ENCODE results near the gene C19orf73.

Gene C19orf73

GRCh38 chr19:49118565-49119410 is at the start of gene C19orf73:
TSS of gene C19orf73 (minus strand) at chr19:49119143. CDS start at chr19:49119022, 121 bp downstream.
- peak; percentile 95 for DNase-seq

GRCh38 chr19:49168421-49168820 is 49.5 kb upstream of the C19orf73 start:
- no peak for DNase-seq

- no peak for DNase-seq
Measured at GRCh38 chr19:49167857-49168409, 49.0 kb upstream of the C19orf73 start.

GRCh38 chr19:49165865-49166301 is 46.9 kb upstream of the C19orf73 start:
- no peak for DNase-seq

GRCh38 chr19:49165111-49165750 is 46.3 kb upstream of the C19orf73 start:
- DNase-seq, result no peak

- no peak for DNase-seq
Measured at GRCh38 chr19:49161987-49162386, 43.0 kb upstream of the C19orf73 start.

- no peak for DNase-seq
Measured at GRCh38 chr19:49160450-49161189, 41.7 kb upstream of the C19orf73 start.

GRCh38 chr19:49157445-49158224 is 38.7 kb upstream of the C19orf73 start, which contains the start of gene TRPM4:
TSS of gene TRPM4 (plus strand) at chr19:49157792. CDS start at chr19:49157867, 75 bp downstream.
- peak; percentile 52 for DNase-seq

GRCh38 chr19:49155820-49156346 is 36.9 kb upstream of the C19orf73 start:
- DNase-seq, result no peak

GRCh38 chr19:49155005-49155819 is 36.3 kb upstream of the C19orf73 start, which contains the start of gene HRC:
TSS of gene HRC (minus strand) at chr19:49155396. CDS start at chr19:49155237, 159 bp downstream.
- no peak for DNase-seq

GRCh38 chr19:49154279-49154678 is 35.3 kb upstream of the C19orf73 start:
- DNase-seq, result no peak

- DNase-seq, result no peak
Measured at GRCh38 chr19:49153167-49153809, 34.3 kb upstream of the C19orf73 start.

- no peak for DNase-seq
Measured at GRCh38 chr19:49152119-49152550, 33.2 kb upstream of the C19orf73 start.

- no peak for DNase-seq
Measured at GRCh38 chr19:49151267-49152118, 32.5 kb upstream of the C19orf73 start.

- no peak for DNase-seq
Measured at GRCh38 chr19:49150944-49151243, 32.0 kb upstream of the C19orf73 start.

GRCh38 chr19:49150106-49150943 is 31.4 kb upstream of the C19orf73 start:
- peak; percentile 29 for DNase-seq

- no peak for DNase-seq
Measured at GRCh38 chr19:49149652-49150105, 30.7 kb upstream of the C19orf73 start.
